Omental fat pad (tissue), 4 donors: ENCODE results near the gene TNC. TPM values are rescaled to one million over a fixed set of nuclear protein-coding genes. Genes with fewer than 3 reads are reported as not detected.

Experiments
- ATAC-seq: fragments of 150-250 bp; one replicate; pipeline ENCODE4 v1.9.1; 2016; ENCODE audit warnings: mild to moderate bottlenecking, moderate library complexity; ENCODE audit not compliant: low FRiP score
- DNase-seq: peaks from one replicate; pipeline ENCODE4 v3.0.0-alpha.2; 2019; ENCODE audit warnings: low spot score
- total RNA-seq, 4 donors: library from RNA; depleted of rRNA; stranded (reverse); fragments of >200 nt; gene quantifications; one replicate each; pipeline ENCODE4 v1.1.0, GENCODE V29; 2016
- TF ChIP-seq, protein P1 (sequence below), 3 donors: fragments of 450-650 bp; IDR thresholded peaks; one replicate each; pipeline ENCODE4 v1.5.1; 2016 to 2017; ENCODE audit warnings: antibody characterized with exemption in 3 of 3, mild to moderate bottlenecking in 3 of 3, moderate library complexity in 2 of 3

TNC gene
- total RNA-seq, 4 donors from 2014 or later = 3.2 to 44.2 (median 10.0) TPM

- DNase-seq (no peak), ATAC-seq (no peak)
- TF ChIP-seq, protein P1, sequence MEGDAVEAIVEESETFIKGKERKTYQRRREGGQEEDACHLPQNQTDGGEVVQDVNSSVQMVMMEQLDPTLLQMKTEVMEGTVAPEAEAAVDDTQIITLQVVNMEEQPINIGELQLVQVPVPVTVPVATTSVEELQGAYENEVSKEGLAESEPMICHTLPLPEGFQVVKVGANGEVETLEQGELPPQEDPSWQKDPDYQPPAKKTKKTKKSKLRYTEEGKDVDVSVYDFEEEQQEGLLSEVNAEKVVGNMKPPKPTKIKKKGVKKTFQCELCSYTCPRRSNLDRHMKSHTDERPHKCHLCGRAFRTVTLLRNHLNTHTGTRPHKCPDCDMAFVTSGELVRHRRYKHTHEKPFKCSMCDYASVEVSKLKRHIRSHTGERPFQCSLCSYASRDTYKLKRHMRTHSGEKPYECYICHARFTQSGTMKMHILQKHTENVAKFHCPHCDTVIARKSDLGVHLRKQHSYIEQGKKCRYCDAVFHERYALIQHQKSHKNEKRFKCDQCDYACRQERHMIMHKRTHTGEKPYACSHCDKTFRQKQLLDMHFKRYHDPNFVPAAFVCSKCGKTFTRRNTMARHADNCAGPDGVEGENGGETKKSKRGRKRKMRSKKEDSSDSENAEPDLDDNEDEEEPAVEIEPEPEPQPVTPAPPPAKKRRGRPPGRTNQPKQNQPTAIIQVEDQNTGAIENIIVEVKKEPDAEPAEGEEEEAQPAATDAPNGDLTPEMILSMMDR (IDR thresholded peaks at IDR 0.05) = no peak
These were observed 33.8 kb downstream of the TNC start for GRCh38 chr9:115084157-115084556.

DNA sequence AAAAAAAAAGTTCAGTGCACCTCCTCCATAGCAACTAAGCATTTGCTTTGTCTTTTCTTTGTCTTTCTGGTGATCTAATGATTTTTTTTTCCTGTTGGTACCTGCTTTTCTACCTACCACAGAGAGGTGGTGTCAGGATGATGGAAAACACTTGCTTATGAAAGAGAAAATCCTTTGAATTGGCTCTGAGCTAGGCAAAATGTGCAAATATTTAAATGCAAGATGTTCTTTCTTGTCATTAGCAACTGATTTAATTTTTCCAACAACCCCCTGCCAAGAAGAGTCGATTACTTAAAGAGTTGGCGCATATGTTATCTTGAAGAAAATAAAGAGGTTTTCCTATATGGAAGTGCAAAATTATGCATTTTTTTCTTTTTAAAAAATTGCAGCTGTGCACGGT, 37.7 kb downstream of the TNC start:
- TF ChIP-seq, protein P1 (IDR thresholded peaks at IDR 0.05) = no peak
- DNase-seq = no peak
- no peak for ATAC-seq

DNA sequence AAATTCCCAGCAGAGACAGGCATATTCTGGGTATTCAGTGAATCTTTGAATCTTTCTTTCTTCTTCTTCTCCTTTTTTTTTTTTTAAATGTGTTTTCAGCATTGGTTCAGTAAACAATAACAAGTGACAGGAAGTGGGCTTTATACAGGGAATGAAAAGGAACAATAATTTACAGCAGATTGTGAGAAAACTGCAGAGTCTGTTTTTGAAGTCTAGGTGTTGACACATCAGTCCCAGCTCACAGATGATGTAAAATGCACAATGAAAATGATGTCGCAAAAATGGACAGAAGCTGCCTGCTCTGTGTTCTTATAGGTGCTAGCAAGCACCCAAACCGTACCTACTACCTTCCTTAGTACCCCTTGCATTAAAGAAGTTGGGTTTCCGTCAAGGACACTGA, 38.8 kb downstream of the TNC start:
- ATAC-seq (no peak), DNase-seq (no peak)
- TF ChIP-seq, protein P1 (IDR thresholded peaks at IDR 0.05) = no peak

GRCh38 chr9:115073456-115073855, 44.5 kb downstream of the TNC start:
- ATAC-seq (no peak), DNase-seq (no peak)
- TF ChIP-seq, protein P1 (IDR thresholded peaks at IDR 0.05) = no peak

- DNase-seq = no peak
- ATAC-seq = no peak
- TF ChIP-seq, protein P1 (IDR thresholded peaks at IDR 0.05) = no peak
These were observed 46.8 kb downstream of the TNC start for GRCh38 chr9:115071176-115071575.

DNA sequence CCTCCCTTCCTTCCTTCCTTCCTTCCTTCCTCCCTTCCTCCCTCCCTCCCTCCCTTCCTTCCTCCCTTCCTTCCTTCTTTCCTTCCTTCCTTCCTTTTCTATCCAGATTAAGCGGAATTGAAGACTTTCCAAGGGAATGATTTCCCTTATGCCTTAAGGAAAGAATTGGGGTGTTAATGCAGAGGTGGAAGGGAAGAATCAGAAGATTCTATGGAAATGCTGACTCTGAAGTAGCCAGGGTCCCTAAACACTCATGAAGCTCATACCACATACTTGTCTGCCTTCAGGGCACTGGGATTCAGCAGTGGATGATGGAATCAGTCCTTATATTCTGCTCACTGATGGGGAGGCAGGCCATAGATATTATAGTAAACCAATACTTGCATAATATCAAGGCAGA, 48.2 kb downstream of the TNC start:
- DNase-seq = no peak
- TF ChIP-seq, protein P1 (IDR thresholded peaks at IDR 0.05) = no peak
- ATAC-seq = no peak

- DNase-seq = no peak
- TF ChIP-seq, protein P1 (IDR thresholded peaks at IDR 0.05) = no peak
- no peak for ATAC-seq
These were observed 48.7 kb downstream of the TNC start for GRCh38 chr9:115069302-115069701.
